SU-DHL-6 (cell line): ENCODE measurements around the gene TMOD2.

Experiments used
- EZH2phosphoT487 ChIP-seq: fragments of 200-600 bp; sonication (generic), shearing (Covaris generic); conservative IDR thresholded peaks from 2 replicates; pipeline ENCODE4 v1.6.1; 2018; ENCODE audit warnings: mild to moderate bottlenecking, antibody characterized with exemption, low read length, moderate library complexity, mixed read lengths
- TF ChIP-seq, protein P1 (sequence below): fragments of 200-600 bp; sonication (generic); IDR thresholded peaks from one replicate; pipeline ENCODE4 v1.5.1; 2017; ENCODE audit warnings: antibody characterized with exemption, mild to moderate bottlenecking, low read length, moderate library complexity; ENCODE audit not compliant: insufficient read depth, poor library complexity, severe bottlenecking

DNA sequence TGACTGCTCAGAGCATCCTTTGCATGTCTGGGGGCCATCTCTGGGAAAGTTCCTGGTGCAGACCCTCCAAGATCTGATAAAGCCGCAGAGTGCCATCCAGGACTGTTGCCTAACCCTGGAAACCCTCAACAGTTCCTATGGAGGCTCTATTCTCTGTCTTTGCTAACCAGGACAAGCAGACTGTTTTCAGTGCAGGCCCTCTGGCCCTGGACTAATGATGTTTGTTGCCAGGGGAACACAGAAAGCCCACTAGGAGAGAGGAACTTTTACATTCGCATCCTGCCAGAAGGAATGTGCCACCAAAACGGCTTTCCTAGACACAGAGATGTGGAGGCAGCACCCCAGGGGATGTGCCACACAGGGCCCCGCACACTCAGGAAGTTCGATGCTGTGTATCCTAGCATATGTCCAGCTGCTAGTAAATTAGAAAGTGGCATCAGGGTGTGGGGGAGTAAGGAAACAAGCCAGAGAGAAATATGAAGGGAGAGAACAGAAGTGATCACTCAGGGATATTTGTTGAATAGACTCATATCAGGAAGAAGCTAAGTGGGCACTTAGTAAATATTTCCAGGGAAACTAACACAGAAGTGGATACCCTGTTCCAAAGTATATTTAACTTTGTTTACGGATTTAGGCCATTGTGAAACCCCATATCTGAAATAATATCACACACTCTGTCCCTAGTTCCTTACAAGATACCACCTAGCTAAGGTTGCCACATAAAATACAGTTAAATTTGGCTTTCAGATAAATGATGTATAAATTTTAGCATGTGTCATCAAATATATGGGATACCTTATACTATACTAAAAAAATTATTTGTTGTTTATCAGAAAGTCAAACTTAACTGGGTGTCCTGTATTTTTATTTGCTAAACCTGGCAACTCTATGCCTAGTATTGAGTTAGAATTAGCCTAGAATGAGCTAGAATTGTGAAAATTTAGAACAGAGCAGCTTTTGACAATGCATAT, 48.2 kb downstream of the TMOD2 start:
- TF ChIP-seq, protein P1, sequence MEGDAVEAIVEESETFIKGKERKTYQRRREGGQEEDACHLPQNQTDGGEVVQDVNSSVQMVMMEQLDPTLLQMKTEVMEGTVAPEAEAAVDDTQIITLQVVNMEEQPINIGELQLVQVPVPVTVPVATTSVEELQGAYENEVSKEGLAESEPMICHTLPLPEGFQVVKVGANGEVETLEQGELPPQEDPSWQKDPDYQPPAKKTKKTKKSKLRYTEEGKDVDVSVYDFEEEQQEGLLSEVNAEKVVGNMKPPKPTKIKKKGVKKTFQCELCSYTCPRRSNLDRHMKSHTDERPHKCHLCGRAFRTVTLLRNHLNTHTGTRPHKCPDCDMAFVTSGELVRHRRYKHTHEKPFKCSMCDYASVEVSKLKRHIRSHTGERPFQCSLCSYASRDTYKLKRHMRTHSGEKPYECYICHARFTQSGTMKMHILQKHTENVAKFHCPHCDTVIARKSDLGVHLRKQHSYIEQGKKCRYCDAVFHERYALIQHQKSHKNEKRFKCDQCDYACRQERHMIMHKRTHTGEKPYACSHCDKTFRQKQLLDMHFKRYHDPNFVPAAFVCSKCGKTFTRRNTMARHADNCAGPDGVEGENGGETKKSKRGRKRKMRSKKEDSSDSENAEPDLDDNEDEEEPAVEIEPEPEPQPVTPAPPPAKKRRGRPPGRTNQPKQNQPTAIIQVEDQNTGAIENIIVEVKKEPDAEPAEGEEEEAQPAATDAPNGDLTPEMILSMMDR = no peak
- TF ChIP-seq EZH2phosphoT487 = no peak
